ENCODE results near the gene ANKLE1. TPM values are rescaled to one million over a fixed set of nuclear protein-coding genes. Genes with fewer than 3 reads are reported as not detected.

The ANKLE1 gene
- total and polyA plus RNA-seq, 2 experiments from 2014 or later: 0.31 to 0.54 TPM

DNA sequence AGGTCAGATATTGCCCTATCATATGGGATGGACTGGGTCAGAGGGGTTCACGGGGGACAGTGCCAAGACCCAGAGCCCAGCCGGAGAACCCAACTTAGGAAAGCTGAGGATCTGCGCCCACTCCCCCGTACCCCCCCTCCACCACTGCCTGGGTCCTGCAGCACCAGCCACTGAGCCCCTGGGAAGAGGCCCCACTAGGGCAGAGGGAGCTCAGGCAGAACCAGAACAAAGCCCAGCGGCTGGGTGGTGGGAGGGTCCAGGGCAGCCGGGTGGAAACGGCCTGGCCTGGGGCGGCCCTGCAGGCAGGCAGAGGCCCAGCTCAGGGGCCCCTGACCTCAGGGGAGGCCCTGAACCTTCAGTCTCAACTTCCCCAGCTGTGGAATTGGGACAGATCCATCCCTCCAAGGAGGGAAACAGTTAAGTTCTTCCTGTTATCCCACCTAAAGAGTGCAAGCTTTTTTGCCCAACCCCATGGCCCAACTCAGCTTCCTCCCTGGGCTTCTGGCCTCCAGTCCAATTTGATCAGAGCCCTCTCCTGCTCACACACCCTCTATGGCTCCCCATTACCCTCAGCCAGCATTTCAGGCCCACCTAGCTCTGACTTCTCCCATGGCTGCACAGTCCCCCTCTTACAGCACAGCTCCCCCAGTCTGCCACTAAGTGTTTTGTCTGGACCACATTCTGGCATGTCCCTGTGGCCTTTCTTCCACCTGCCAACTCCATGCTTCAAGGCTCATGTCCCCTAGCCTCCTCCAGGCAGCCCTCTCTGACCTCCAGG lies 39.1 kb upstream of the ANKLE1 start:
- H3K27me3 ChIP-seq (replicated peaks; ENCODE audit: insufficient read depth): no peaks in the 10 kb centered on the region
- in situ Hi-C loops (cut with MboI): no loop called here
- H3K9me2 ChIP-seq (ENCODE audit: insufficient read depth): no peaks in the 10 kb centered on the region
- peak overlapping the region; percentile 94 for H3K4me2 ChIP-seq (ENCODE audit: unreplicated experiment)
- WGBS, 2 experiments (ENCODE audit: low coverage in 1 of 2, low lambda C conversion rate in 2 of 2, missing lambda C conversion rate in 2 of 2): 69 to 73% methylated on average over 8 of the region's 8 CpGs
- H3K4me1 ChIP-seq (ENCODE audit: insufficient read depth): peaks cover 26% of the 10 kb centered on the region
- H3K9ac ChIP-seq: 0 out of 2 replicates have a peak overlapping the region, but pooled peaks have one; percentile 79
- peak overlapping the region; percentile 15; the same call in 1 of the 2 replicates for H3K27ac ChIP-seq
- peak overlapping the region; percentile 92 for H3K4me3 ChIP-seq
- H3K36me3 ChIP-seq (ENCODE audit: low read depth): no peaks in the 10 kb centered on the region
- H3K9me3 ChIP-seq (ENCODE audit: low read depth): no peaks in the 10 kb centered on the region
- DNase-seq: no peak
- TF ChIP-seq EZH2phosphoT487 (IDR thresholded peaks at IDR 0.05; ENCODE audit: insufficient read depth, low read depth) (no peak), EZH2 (IDR thresholded peaks at IDR 0.05; ENCODE audit: insufficient read depth, poor library complexity, severe bottlenecking) (no peak)
- H3F3A ChIP-seq (ENCODE audit: insufficient read depth): 0 out of 2 replicates have a peak, but pooled peaks cover 3% of the 10 kb centered on the region
- H4K20me1 ChIP-seq (ENCODE audit: insufficient read depth): no peaks in the 10 kb centered on the region
- peaks cover 70% of the 10 kb centered on the region for H3K79me2 ChIP-seq (ENCODE audit: insufficient read depth)
- H2AFZ ChIP-seq: no peak overlapping the region

DNA sequence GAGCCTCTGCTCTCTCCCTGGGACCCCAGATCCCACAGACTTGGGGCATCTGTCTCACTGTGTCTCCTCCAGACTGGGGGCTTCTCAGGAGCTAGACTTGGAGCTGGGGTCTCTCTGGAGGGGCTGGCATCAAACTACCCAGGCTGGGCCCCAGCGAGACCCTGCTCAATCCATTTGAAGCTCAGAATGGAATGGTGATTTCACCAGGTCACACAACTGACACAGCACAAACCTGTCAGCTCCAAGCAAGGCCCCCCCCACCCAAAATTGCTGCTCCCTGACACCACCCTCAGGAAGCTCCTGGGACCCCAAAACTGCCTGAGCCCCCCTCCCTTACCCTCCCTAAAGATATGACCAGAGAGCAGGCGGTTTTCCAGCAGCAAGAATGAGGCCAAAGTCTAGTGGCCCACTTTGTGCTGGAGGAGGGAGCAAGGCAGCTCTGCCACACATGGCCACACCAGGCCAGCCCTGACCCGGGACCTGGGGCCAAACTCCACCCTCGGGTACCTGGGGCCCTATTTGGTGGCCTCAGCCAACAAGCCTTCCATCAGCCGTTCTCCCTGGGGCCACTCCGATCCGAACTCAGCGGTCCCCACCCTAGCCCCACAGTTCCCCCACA lies 38.4 kb upstream of the ANKLE1 start:
- no peaks in the 10 kb centered on the region for H3K9me2 ChIP-seq (ENCODE audit: insufficient read depth)
- H3K27ac ChIP-seq: peak overlapping the region; percentile 30
- no peaks in the 10 kb centered on the region for H3K36me3 ChIP-seq (ENCODE audit: low read depth)
- H3K4me3 ChIP-seq: peak overlapping the region; percentile 92
- peaks cover 63% of the 10 kb centered on the region for H3K79me2 ChIP-seq (ENCODE audit: insufficient read depth)
- H4K20me1 ChIP-seq (ENCODE audit: insufficient read depth): no peaks in the 10 kb centered on the region
- peak overlapping the region; percentile 79 for H3K9ac ChIP-seq
- 34 to 38% methylated on average over 6 of the region's 8 CpGs for WGBS, 2 experiments (ENCODE audit: low coverage in 1 of 2, low lambda C conversion rate in 2 of 2, missing lambda C conversion rate in 2 of 2)
- H2AFZ ChIP-seq: peak overlapping the region; percentile 71
- in situ Hi-C loops (cut with MboI): no loop called here
- H3K27me3 ChIP-seq (replicated peaks; ENCODE audit: insufficient read depth): no peaks in the 10 kb centered on the region
- peaks cover 26% of the 10 kb centered on the region for H3K4me1 ChIP-seq (ENCODE audit: insufficient read depth)
- TF ChIP-seq EZH2 (IDR thresholded peaks at IDR 0.05; ENCODE audit: insufficient read depth, poor library complexity, severe bottlenecking) (no peak), EZH2phosphoT487 (IDR thresholded peaks at IDR 0.05; ENCODE audit: insufficient read depth, low read depth) (no peak)
- peak overlapping the region; percentile 94 for H3K4me2 ChIP-seq (ENCODE audit: unreplicated experiment)
- 0 out of 2 replicates have a peak, but pooled peaks cover 3% of the 10 kb centered on the region for H3F3A ChIP-seq (ENCODE audit: insufficient read depth)
- no peaks in the 10 kb centered on the region for H3K9me3 ChIP-seq (ENCODE audit: low read depth)
- DNase-seq: no peak

DNA sequence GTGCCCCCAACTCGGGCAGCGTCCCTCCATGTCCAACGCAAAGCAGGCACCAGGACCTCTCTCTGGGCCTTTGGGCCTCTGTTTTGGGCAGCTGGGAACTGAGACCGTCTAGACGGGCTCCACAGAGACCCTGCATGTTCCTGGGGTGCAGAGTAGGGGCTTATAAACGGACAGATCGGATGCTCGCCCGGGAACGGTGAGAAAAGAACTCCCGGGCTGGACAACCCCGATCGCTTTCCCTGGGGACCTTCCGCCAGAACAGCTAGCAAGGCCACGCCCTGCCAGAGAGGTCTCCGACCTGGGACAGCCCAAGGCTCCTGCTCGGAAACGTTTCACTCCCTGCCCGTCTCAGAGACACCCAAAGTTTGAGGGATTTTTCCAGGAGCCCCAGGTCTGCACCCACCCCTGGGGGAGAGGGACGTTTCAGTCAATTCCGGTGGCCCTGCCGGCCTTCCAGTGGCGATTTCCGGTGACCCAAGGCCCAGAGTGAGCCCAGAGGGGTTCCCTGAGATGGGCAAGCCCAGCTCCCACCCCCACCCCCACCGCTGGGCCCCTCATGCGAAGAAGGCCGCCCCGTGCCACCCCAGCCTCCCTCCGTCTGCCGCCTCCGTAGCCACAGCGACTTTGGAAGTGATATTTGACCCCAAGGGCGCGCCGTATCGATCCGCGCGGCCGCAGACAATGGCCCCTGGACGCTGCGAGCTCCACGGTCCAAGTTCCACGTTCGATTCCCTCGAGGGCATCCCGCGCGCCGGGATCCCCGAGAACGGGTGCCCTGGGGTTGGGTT lies 37.7 kb upstream of the ANKLE1 start:
- Histone ChIP-seq H3K4me2 (ENCODE audit: unreplicated experiment) (peak overlapping the region; percentile 94), H2AFZ (peak overlapping the region; percentile 71), H3K4me1 (ENCODE audit: insufficient read depth) (peaks cover 26% of the 10 kb centered on the region), H3K27ac (peak overlapping the region; percentile 30), H3F3A (ENCODE audit: insufficient read depth) (0 out of 2 replicates have a peak, but pooled peaks cover 3% of the 10 kb centered on the region), H3K9ac (peak overlapping the region; percentile 79), H3K36me3 (ENCODE audit: low read depth) (no peaks in the 10 kb centered on the region), H4K20me1 (ENCODE audit: insufficient read depth) (no peaks in the 10 kb centered on the region), H3K4me3 (peak overlapping the region; percentile 92), H3K79me2 (ENCODE audit: insufficient read depth) (peaks cover 55% of the 10 kb centered on the region), H3K9me2 (ENCODE audit: insufficient read depth) (no peaks in the 10 kb centered on the region), H3K9me3 (ENCODE audit: low read depth) (no peaks in the 10 kb centered on the region), H3K27me3 (replicated peaks; ENCODE audit: insufficient read depth) (no peaks in the 10 kb centered on the region)
- in situ Hi-C loops (cut with MboI): no loop called here
- WGBS, 2 experiments (ENCODE audit: low coverage in 1 of 2, low lambda C conversion rate in 2 of 2, missing lambda C conversion rate in 2 of 2): 2 to 5% methylated on average over 27 to 51 of the region's 52 CpGs
- peak; percentile 81 for DNase-seq
- TF ChIP-seq EZH2 (IDR thresholded peaks at IDR 0.05; ENCODE audit: insufficient read depth, poor library complexity, severe bottlenecking) (no peak), EZH2phosphoT487 (IDR thresholded peaks at IDR 0.05; ENCODE audit: insufficient read depth, low read depth) (no peak)
